OCI-M1 (cell line): ENCODE data around the gene NXNL2.

Experiments used
- DNase-seq: peaks from one replicate; lab custom pipeline; 2025; lab: John Stamatoyannopoulos, UW

The NXNL2 gene

DNA sequence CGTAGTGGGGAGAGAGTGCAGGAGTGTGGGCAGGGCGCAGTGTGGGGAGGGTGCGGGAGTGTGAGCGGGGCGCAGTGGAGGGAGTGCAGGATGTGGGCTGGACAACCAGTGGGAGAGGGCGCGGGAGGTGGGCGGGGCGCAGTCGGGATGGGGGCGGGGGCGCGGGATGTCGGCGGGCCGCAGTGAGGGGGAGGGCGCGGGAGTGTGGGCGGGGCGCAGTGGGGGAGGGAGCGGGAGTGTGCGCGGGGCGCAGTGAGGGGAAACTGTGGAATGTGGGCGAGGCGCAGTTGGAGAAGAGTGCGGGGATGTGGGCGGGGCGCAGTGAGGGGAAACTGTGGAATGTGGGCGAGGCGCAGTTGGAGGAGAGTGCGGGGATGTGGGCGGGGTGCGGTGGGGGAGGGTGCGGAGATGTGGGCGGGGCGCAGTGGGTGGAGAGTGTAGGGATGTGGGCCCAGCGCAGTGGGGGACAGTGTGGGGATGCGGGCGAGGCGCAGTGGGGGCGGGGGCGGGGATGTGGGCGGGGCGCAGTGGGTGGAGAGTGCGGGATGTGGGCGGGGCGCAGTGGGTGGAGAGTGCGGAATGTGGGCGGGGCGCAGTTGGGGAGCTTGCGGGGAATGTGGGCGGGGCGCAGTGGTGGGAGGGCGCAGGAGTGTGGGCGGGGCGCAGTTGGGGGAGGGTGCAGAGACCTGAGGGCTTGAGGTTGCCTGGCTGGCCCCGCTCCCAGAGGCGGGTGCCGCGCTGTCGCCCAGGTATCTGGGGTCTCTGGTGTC, at the start of gene NXNL2:
Gene NXNL2, plus strand, starts transcription at position 723 of the 770 bp plus-strand sequence. CDS start 257 bp downstream, outside the sequence.
- DNase-seq: no peak

- no peak for DNase-seq
These were observed 46.8 kb upstream of the NXNL2 start for GRCh38 chr9:88488166-88488565.

DNA sequence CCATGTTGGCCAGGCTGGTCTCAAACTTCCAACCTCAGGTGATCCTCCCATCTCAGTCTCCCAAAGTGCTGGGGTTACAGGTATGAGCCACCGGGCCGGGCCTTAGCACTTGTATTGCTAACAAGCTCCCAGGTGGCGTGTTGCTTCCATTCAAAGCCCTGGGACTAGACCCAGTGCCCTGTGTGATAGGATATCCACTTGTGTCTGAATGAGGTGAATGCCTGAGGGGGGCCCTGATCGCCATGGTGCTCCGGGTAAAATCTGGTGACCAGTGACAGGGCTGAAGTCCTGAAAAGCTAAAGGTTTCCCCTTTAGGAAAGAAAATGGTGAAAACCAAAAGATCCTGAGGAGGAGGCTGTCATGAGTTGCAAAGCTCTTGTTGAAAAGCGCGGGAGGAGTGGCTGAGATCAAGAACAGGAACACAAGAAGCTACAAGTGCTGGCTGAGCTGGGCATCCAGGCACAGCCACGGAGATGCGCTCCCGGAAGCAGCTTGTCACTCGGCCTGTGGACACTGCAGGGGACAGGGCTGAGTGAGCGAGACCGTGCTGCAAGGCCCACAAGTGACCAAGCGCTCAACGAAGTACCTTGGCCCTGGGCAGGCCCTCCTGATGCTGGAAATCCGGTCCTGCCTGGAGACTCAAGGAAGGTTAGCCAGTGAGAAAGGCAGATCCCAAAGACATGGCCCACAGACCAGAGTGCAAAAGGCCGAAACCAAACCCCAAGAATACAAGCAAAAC, 39.8 kb upstream of the NXNL2 start:
- no peak for DNase-seq

DNA sequence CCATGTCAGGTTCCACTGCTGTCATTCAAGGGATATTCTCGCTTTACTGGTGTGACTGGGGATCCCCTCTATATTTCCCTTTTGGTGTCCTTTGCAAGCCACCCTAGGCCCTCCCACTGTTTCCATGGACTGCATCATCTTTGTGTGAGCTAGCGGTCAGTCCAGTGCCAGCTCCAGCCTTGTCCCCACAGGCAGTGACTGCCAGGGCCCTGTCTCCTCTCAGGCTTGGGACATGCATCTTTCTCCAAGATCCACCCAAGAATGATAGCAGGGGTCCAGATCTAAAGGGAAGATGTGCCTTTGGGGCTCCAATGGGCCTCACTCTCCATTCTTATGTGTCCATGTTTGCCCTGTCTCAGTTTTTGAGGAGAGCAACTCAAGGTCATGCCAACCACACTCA, 37.8 kb upstream of the NXNL2 start:
- no peak for DNase-seq

DNA sequence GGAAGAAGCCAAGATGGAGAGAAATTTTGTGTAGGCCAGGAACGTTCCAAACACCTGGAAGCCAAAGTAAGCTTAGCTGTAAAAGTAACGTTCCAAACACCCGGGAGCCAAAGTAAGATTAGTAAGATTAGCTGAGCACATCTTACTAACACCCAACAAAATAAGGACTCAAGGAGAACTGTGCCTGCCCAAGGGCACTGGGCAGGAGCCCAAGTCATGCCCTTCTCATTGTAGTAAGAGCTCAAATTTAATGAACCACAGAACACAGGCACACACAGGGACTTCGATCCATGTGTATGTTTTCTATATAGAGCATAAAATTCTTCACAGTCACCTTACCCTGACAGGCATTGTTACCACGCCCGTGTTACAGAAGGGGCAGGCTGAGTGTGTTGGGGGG, 36.1 kb upstream of the NXNL2 start:
- DNase-seq: no peak

GRCh38 chr9:88501086-88501485, 33.9 kb upstream of the NXNL2 start:
- DNase-seq: no peak

GRCh38 chr9:88502552-88503034, 32.4 kb upstream of the NXNL2 start:
- no peak for DNase-seq

DNA sequence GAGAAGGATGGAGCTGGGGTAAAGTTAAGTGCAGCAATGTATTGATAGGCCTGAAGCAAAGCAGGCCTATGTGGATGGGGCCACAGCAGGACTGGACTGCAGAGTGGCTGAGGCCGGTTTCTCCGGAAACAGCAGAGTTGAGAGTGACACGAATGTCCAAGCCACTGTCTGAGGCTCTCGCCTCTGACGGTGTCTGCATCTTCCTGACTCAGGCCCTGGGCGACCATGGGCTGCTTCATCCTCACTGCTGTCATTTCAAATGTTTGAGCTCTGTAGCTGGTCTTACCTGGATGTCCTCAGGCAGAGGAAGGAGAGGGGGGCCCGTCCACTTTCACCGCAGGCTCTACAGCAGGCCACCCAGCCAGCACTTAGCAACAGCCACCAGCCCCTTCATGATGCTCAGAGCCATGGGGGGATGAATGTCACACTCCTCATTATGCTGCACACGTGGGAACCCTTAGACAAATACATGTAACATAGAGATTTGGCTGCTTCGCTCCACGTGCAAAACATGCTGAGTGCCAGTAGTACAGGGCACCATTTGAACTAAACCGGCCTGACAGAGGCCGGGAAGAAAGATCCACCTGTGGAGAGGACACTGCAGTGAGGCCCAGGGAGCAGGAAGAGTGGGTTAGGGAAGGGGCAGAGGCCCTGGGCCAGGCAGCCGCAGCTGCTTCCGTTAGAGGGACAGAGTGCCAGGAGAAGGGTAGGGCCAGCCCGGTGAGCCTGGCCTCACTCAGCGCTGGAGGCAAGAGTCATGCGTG, 31.7 kb upstream of the NXNL2 start:
- DNase-seq: no peak

GRCh38 chr9:88503845-88504764, 30.9 kb upstream of the NXNL2 start:
- no peak for DNase-seq

GRCh38 chr9:88508326-88508725, 26.7 kb upstream of the NXNL2 start:
- DNase-seq: no peak

DNA sequence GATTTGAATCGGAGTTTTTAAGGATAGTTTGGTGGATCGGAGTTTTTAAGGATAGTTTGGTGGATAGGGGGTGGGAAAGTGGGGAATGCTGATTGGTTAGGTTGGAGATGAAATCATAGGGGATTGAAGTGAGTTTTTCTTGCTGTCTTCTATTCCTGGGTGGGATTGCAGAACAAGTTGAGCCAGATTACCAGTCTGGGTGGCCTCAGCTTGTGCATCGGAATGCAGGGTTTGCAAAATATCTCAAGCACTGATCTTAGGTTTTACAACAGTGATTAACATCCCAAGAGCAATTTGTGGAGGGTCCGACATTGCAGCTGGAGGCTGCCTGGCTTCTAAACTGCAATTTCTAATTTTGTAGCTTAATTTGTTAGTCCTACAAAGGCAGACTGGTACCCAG, 23.1 kb upstream of the NXNL2 start:
- no peak for DNase-seq

- no peak for DNase-seq
These were observed 20.7 kb upstream of the NXNL2 start for GRCh38 chr9:88514247-88514646.

DNA sequence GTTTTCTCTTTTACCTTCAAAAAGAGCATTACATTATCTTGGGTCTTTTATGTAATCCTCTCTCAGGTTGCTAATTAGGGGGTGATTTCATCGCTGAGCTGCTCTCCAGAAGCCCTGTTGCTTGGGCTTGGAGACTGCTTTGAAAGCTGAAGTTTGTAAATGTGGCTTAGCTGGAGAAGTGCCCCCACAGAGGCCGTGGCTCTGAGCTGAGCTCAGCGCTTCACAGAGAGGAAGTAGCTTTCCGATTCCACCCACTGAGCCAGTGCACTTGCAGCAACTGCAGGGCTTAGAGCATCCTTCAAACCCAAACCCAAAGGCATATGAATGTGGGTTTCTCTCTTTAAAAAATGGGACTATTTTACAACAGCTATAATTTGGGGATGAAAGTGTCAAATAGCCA, 13.7 kb upstream of the NXNL2 start:
- DNase-seq: peak; percentile 6

- no peak for DNase-seq
These were observed 12.6 kb upstream of the NXNL2 start for GRCh38 chr9:88522360-88522759.

GRCh38 chr9:88523056-88523455, 11.9 kb upstream of the NXNL2 start:
- no peak for DNase-seq

- DNase-seq: no peak
These were observed 10.1 kb upstream of the NXNL2 start for GRCh38 chr9:88524911-88525310.

- DNase-seq: no peak
These were observed 7.4 kb upstream of the NXNL2 start for GRCh38 chr9:88527618-88528017.

DNA sequence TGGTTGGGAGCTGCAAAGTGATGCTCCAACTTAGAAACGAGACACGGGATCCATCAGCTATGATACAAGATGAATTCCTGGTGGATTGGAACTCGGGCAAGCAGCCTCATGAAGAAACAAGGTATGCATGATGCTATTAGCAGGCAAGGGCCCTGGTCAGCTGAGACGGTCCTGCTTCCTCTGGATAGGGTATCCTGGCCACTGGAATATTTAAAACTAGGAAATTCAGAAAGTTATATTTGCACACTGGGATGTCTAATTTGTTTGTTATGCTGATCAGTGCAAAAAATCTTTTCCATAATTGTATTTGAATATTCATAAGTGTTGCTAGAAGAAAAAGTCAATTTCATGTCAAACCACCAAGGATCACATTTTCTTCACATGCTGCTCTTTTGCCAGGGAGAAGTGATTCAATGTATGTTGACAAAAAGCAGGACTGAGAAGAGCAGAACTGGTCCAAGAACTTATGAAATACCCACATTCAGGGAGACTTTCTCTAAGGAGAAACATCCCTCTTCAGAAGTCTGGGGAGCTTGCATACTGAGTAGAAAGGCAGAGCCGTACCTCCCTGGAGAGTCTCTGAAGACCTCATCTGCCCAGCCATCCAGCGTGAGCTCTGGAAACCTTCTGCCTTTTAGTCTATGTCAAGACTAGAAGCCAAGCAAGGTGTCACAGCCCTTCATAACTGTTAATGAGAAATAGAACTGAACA, 6.7 kb upstream of the NXNL2 start:
- no peak for DNase-seq

DNA sequence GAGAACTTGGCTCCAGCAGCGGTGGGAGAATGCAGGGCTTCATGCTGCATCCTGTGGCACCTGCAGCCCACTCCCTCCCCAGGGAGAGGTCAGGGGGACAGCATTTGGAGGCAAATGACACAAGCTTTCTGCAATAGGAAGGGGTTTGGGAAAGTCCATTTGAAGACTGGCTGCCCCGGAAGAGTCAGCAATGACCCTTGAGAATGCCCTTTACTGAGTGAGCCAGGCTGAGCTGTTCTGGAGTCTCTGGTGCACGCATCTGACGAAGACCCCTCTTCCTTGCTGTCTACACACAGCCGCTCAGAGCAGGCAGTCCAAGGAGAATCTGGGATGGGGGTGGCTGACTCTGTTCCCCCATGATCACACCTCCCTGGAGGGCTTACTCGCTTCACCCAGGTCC, 5.5 kb upstream of the NXNL2 start:
- DNase-seq: no peak

GRCh38 chr9:88530051-88530450, 4.9 kb upstream of the NXNL2 start:
- DNase-seq: no peak
